GM12873 (cell line): ENCODE measurements around the gene FAM174C.

Source experiments
- CTCF ChIP-seq: IDR thresholded peaks from 2 replicates; pipeline ENCODE4 v1.5.1; 2012; ENCODE audit warnings: low read depth, mild to moderate bottlenecking, moderate library complexity, low read length, control low read depth; ENCODE audit not compliant: insufficient read depth; ENCODE audit errors: missing control alignments

The FAM174C gene

GRCh38 chr19:1259206-1259875 is 16.0 kb upstream of the FAM174C start:
- no peak for TF ChIP-seq CTCF

GRCh38 chr19:1259876-1260748 is 15.2 kb upstream of the FAM174C start:
- TF ChIP-seq CTCF: no peak

GRCh38 chr19:1260749-1261537 is 14.4 kb upstream of the FAM174C start:
- TF ChIP-seq CTCF: no peak

GRCh38 chr19:1261538-1261797 is 13.9 kb upstream of the FAM174C start:
- peak; percentile 42 for TF ChIP-seq CTCF

- no peak for TF ChIP-seq CTCF
These were observed 13.3 kb upstream of the FAM174C start for GRCh38 chr19:1261798-1262622.

- no peak for TF ChIP-seq CTCF
These were observed 12.7 kb upstream of the FAM174C start for GRCh38 chr19:1262623-1263123.
